HG03175 (cell line): ENCODE data around the gene IMPG2.

Experiments
- ATAC-seq: cut with Tn5 transposase; IDR thresholded peaks from one replicate; pipeline ENCODE4 v1.9.1; 2021; ENCODE audit warnings: mild to moderate bottlenecking, moderate library complexity; ENCODE audit not compliant: unreplicated experiment

The IMPG2 gene

DNA sequence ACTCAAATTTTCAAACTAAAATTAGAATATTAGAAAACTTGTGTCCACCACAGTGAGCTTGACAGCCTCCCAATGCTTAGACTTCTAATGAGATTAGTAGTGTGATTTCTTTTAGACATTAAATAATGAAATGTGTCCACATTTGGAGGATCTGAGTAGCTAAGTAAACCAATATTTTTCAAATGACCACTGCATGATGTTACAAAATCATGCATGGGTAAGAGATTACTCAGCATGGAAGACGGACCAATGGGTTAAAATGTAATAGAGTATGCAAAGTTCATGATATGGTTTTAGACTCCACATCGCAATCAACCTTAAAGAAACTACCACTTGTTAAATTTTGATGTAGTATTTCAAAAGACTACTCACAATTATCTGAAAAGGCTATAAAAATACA, 130.6 kb downstream of the IMPG2 start:
- no peak for ATAC-seq

DNA sequence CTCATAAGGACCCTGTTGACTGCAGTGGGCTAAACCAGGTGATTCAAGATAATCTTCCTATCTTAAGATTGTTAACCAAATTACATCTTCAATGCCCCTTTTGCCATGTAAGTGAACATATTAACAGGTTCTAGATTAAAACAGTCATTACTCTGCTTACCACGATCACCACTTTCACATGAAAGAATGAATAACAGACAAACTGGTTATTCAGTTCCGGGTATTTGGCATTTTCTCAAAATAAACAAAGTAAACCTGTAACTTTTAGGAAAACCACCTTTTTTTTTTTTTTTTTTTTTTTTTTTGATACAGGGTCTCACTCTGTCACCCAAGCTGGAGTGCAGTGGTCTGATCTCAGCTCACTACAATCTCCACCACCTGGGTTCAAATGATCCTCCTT, 131.2 kb downstream of the IMPG2 start:
- ATAC-seq: no peak

DNA sequence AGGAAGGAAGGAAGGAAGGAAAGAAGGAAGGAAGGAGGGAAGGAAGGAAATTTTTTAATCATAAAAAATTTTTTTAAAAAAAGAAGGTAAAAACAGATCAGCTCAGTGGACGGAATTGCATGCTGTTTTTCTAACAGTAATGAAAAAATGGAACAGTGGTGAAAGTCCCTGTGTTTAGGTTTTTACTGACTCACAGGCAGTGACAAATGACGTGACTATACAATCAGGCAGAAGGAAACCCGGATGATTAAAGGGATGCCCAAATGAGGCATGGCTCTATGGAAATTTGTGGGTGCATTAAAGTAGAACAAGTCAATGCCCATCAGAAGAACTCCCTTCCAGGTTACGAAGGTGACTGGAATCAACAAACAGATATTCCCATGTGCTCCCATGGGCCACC, 135.0 kb downstream of the IMPG2 start:
- no peak for ATAC-seq

DNA sequence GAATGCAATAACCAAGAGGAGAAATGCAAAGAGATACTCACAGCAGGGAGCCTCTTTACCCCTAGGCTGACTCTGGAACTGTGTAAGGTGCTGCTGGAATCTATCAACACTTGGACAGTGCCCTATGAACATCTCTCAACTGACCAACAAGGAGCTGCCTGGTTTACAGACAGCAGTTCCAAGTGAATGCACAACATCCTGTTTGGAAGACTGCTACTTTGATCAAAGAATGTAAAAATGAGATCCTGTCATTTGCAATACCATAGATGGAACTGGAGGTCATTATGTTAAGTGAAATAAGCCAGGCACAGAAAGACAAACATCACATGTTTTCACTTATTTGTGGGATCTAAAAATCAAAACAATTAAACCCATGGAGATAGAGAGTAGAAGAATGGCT, 136.3 kb downstream of the IMPG2 start:
- no peak for ATAC-seq

DNA sequence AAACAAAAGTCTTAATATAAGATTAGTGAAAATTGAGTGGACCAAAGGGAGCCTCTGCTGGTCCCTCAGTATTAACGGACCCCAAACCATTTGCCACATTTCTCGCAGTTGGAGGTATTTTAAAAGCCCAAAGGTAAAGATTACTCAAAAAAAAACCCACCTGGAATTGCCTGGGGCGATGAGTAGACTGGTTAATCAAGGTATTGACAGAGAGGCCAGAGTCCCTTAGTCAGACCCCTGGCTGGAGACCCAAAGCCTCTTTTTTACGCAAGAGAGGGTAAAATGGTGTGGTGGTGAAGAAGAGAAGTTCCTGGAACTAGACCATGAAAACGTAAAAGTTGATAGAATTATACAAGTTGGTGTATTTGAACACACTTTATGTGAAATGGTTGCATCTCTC, 137.2 kb downstream of the IMPG2 start:
- no peak for ATAC-seq

DNA sequence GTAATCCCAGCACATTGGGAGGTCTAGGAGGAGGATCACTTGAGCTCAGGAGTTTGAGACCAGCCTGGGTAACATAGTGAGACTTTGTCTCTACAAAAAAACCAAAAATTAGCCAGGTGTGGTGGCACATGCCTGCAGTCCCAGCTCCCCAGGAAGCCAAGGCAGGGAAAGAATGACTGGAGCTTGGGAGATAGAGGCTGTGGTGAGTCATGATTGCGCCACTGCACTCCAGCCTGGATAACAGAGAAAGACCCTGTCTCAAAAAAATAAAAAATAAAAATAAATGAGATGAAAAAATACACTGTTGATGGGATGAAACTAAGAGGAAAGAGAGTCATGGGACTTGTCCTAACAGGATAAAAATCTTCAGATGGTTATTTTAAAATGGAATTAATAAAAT, 137.6 kb downstream of the IMPG2 start:
- ATAC-seq: no peak

DNA sequence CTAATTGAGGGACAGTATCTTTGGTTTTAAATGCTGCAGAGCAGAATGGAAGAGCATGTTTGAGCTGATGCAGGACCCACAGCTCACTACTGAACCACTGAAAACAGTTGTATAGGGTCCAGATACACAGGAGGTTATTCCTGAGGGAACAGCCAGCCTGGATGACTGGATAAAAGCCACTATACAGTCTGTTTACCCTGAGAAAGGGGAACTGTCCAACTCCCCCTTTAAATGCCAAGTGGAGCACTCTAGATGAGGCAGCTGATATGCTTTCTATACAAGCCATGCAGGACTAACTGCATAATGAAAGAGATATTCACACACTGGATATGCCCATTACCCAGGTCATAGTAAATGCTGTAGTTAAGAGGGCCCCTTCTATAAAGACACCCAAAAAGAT, 138.6 kb downstream of the IMPG2 start:
- no peak for ATAC-seq

DNA sequence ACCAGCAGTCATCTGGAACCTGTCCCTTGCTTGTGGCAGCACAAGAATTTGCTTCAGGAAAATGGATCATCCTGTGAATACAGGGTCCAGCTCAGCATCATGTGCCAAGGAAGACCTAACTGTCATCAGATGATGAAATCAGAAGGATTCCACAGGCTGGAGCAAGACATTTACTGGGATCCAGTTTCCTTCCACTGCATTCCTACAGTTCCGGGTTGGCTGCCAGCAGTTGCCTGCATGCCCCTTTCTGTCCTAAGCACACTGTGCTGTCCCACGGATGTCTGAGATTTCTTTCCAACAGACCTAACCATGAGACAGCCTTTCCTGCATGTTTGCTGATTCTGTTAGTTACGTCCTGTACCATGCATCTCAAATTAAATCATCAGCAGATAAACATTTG, 140.7 kb downstream of the IMPG2 start:
- no peak for ATAC-seq

DNA sequence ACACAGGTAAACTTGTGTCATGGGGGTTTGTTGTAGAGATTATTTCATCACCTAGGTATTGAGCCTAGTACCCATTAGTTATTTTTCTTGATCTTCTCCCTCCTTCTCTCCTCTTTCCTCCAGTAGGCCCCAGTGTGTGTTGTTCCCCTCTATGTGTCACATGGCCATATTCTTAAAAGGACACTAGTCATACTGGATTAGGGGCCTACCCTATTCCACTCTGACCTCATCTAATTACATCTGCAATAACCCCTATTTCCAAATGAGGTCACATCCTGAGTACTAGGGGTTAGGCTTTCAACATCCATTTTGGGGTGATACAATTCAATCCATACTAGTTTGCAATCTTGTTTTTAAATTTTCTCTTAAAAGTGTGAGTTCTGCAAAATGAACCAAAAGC, 142.8 kb downstream of the IMPG2 start:
- ATAC-seq: no peak
